GM06990 (cell line): Measurements from ENCODE around the gene STX1B.

Source experiments
- DNase-seq: peaks from one replicate; pipeline ENCODE4 v3.0.0-alpha.2; 2011; ENCODE audit not compliant: insufficient read length; ENCODE audit errors: extremely low read depth
- H3K27me3 ChIP-seq: replicated peaks from 2 replicates; pipeline ENCODE4 v1.6.0; 2011; ENCODE audit warnings: low read length; ENCODE audit not compliant: control insufficient read depth, insufficient read depth
- H3K36me3 ChIP-seq: 2 replicates; pipeline ENCODE4 v1.5.1; 2011; ENCODE audit warnings: low read length; ENCODE audit not compliant: control insufficient read depth, insufficient read depth
- H3K4me3 ChIP-seq: replicated peaks from 2 replicates; pipeline ENCODE4 v1.5.1; 2011; ENCODE audit warnings: low read depth, mild to moderate bottlenecking, control low read depth, low read length
- CTCF ChIP-seq: IDR thresholded peaks from 2 replicates; pipeline ENCODE4 v1.5.1; 2011; ENCODE audit warnings: low read length, control low read depth, mild to moderate bottlenecking, inconsistent platforms; ENCODE audit not compliant: insufficient read depth, poor library complexity, severe bottlenecking

The STX1B gene

GRCh38 chr16:31032736-31033708 is 22.6 kb upstream of the STX1B start, which contains the start of gene STX4:
Gene STX4 (plus strand): TSS chr16:31033558. CDS start chr16:31033806, 248 bp downstream.
- DNase-seq, result peak; percentile 92
- no peak for TF ChIP-seq CTCF
- H3K27me3 ChIP-seq, result no peaks in the 10 kb centered on the region

DNA sequence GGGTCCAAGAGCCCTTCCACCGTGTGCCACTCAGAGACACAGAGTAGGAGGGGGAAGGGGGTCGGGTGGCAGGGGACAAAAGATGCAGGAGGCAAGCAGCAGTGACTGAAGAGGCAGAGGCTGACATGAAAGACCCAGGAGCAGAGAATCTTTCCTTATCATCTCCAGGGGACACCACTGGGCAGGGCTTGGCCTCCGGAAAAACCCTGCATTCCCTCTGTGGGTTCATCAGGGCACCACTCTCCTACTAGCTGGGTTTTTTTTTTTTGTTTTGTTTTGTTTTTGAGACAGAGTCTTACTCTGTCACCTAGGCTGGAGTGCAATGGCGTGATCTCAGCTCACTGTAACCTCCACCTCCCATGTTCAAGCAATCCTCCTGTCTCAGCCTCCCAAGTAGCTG is 20.8 kb upstream of the STX1B start:
- no peak for TF ChIP-seq CTCF
- H3K27me3 ChIP-seq, result no peaks in the 10 kb centered on the region
- H3K36me3 ChIP-seq, result peaks cover under 1% of the 10 kb centered on the region; the same call in 1 of the 2 replicates
- no peak overlapping the region for H3K4me3 ChIP-seq
- DNase-seq, result no peak

More at GRCh38 chr16:31032736-31033708, 22.6 kb upstream of the STX1B start, which contains the start of gene STX4:
- Histone ChIP-seq H3K36me3 (peaks cover 9% of the 10 kb centered on the region), H3K4me3 (peak within 1 kb of the TSS; percentile 100)

GRCh38 chr16:31029272-31029671 is 18.8 kb upstream of the STX1B start:
- no peak for TF ChIP-seq CTCF
- no peaks in the 10 kb centered on the region for H3K36me3 ChIP-seq

GRCh38 chr16:31025339-31025738 is 14.9 kb upstream of the STX1B start:
- no peak for DNase-seq
- no peak for TF ChIP-seq CTCF
- no peak overlapping the region for H3K4me3 ChIP-seq
- no peaks in the 10 kb centered on the region for H3K27me3 ChIP-seq
- H3K36me3 ChIP-seq, result no peaks in the 10 kb centered on the region

More at GRCh38 chr16:31029272-31029671, 18.8 kb upstream of the STX1B start:
- no peak for DNase-seq
- no peaks in the 10 kb centered on the region for H3K27me3 ChIP-seq
- H3K4me3 ChIP-seq, result no peak overlapping the region

DNA sequence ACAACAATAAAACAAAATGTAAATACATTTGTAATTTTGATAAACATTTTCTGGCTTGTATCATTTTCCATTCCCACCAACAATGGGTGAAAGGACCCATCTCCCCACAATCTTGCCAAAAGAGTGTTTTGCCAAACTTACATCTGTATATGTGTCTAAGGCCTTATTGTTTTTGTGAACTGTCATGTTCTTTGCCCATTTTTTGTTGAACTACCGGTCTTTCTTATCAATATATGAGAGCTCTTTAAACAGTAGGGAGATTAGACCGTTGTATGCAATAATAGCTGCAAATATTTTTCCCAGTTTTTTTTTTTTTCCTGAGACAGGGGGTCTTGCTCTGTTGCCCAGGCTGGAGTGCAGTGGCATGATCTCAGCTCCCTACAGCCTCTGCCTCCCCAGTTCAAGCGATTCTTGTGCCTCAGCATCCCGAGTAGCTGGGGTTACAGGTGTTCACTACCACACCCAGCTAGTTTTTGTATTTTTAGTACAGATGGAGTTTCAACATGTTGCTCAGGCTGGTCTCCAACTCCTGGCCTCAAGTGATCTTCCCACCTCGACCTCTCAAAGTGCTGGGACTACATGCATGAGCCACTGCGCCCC is 13.3 kb upstream of the STX1B start:
- no peak for DNase-seq
- H3K36me3 ChIP-seq, result no peaks in the 10 kb centered on the region
- TF ChIP-seq CTCF, result no peak
- no peaks in the 10 kb centered on the region for H3K27me3 ChIP-seq
- H3K4me3 ChIP-seq, result no peak overlapping the region
